Central memory CD8-positive, alpha-beta T cell (primary cell): Measurements from ENCODE around the gene LPAR5.
A peak's percentile ranks its signal among the peaks of the same experiment; 100 is the strongest.
"Not testable (repeated sequence)": the region's sequence is repeated elsewhere in the genome, so short reads cannot be mapped to it uniquely, and the experiment has no call there.

Source experiments
- ATAC-seq: fragments of 150-1000 bp; cut with Tn5 transposase; replicated peaks from 2 replicates; pipeline ENCODE4 v1.10.0; 2022; ENCODE audit warnings: mild to moderate bottlenecking, moderate FRiP score, moderate number of reproducible peaks; ENCODE audit not compliant: poor library complexity, severe bottlenecking; ENCODE audit errors: extremely low read depth
- DNase-seq, 2 donors: peaks; one replicate each; pipeline ENCODE4 v3.0.0; 2021; ENCODE audit warnings: low spot score in 2 of 2
- H3K27ac Mint-ChIP-seq: one replicate; pipeline ENCODE4 v1.8.0; 2022; ENCODE audit warnings: low read depth, mild to moderate bottlenecking, moderate library complexity, mixed read lengths
- H3K27me3 Mint-ChIP-seq: one replicate; pipeline ENCODE4 v1.8.0; 2022; ENCODE audit warnings: mixed read lengths
- H3K36me3 Mint-ChIP-seq: one replicate; pipeline ENCODE4 v1.8.0; 2022; ENCODE audit warnings: mild to moderate bottlenecking, moderate library complexity, mixed read lengths; ENCODE audit not compliant: insufficient read depth
- H3K4me1 Mint-ChIP-seq: one replicate; pipeline ENCODE4 v1.8.0; 2022; ENCODE audit warnings: mixed read lengths
- H3K4me3 Mint-ChIP-seq: one replicate; pipeline ENCODE4 v1.8.0; 2022; ENCODE audit warnings: mild to moderate bottlenecking, moderate library complexity, mixed read lengths
- H3K9me3 Mint-ChIP-seq: one replicate; pipeline ENCODE4 v1.8.0; 2022; ENCODE audit warnings: mixed read lengths

Gene LPAR5

GRCh38 chr12:6586569-6586968 is 49.2 kb downstream of the LPAR5 start:
- DNase-seq, H3K4me3 Mint-ChIP-seq, H3K27me3 Mint-ChIP-seq, ATAC-seq, H3K4me1 Mint-ChIP-seq, H3K9me3 Mint-ChIP-seq, H3K27ac Mint-ChIP-seq: not testable (repeated sequence)
- H3K36me3 Mint-ChIP-seq: peaks cover 87% of the 10 kb centered on the region

GRCh38 chr12:6584293-6584692 is 51.5 kb downstream of the LPAR5 start:
- DNase-seq: no peak
- Mint-ChIP-seq H3K27ac (no peak overlapping the region), H3K36me3 (peaks cover 87% of the 10 kb centered on the region), H3K4me1 (no peaks in the 10 kb centered on the region), H3K27me3 (no peaks in the 10 kb centered on the region), H3K9me3 (no peaks in the 10 kb centered on the region), H3K4me3 (no peak overlapping the region)
- ATAC-seq: no peak

- Mint-ChIP-seq H3K27ac (peak overlapping the region; percentile 36), H3K4me1 (no peaks in the 10 kb centered on the region), H3K9me3 (no peaks in the 10 kb centered on the region), H3K27me3 (no peaks in the 10 kb centered on the region), H3K4me3 (no peak overlapping the region), H3K36me3 (peaks cover 87% of the 10 kb centered on the region)
- DNase-seq (no peak), ATAC-seq (no peak)
Measured at GRCh38 chr12:6582959-6583358, 52.8 kb downstream of the LPAR5 start.

- Mint-ChIP-seq H3K4me3 (no peak overlapping the region), H3K36me3 (peaks cover 87% of the 10 kb centered on the region), H3K27me3 (no peaks in the 10 kb centered on the region), H3K27ac (no peak overlapping the region), H3K4me1 (no peaks in the 10 kb centered on the region), H3K9me3 (no peaks in the 10 kb centered on the region)
- DNase-seq: no peak
- no peak for ATAC-seq
Measured at GRCh38 chr12:6582196-6582595, 53.6 kb downstream of the LPAR5 start.

- no peaks in the 10 kb centered on the region for H3K9me3 Mint-ChIP-seq
- H3K4me1 Mint-ChIP-seq: peaks cover 13% of the 10 kb centered on the region
- ATAC-seq: no peak
- peaks cover 89% of the 10 kb centered on the region for H3K36me3 Mint-ChIP-seq
- H3K4me3 Mint-ChIP-seq: peak overlapping the region; percentile 11
- DNase-seq: no peak
- peak overlapping the region; percentile 4 for H3K27ac Mint-ChIP-seq
- no peaks in the 10 kb centered on the region for H3K27me3 Mint-ChIP-seq
Measured at GRCh38 chr12:6575648-6576047, 60.1 kb downstream of the LPAR5 start.

GRCh38 chr12:6574576-6575295 is 61.0 kb downstream of the LPAR5 start:
- no peak for DNase-seq
- no peak overlapping the region for H3K4me3 Mint-ChIP-seq
- H3K27ac Mint-ChIP-seq: peak overlapping the region; percentile 29
- H3K4me1 Mint-ChIP-seq: peaks cover 19% of the 10 kb centered on the region
- H3K36me3 Mint-ChIP-seq: peaks cover 87% of the 10 kb centered on the region
- no peaks in the 10 kb centered on the region for H3K9me3 Mint-ChIP-seq
- no peak for ATAC-seq
- no peaks in the 10 kb centered on the region for H3K27me3 Mint-ChIP-seq

GRCh38 chr12:6573001-6573400 is 62.8 kb downstream of the LPAR5 start:
- DNase-seq: no peak
- no peak overlapping the region for H3K4me3 Mint-ChIP-seq
- H3K27ac Mint-ChIP-seq: no peak overlapping the region
- ATAC-seq: no peak
- H3K4me1 Mint-ChIP-seq: peaks cover 23% of the 10 kb centered on the region
- no peaks in the 10 kb centered on the region for H3K9me3 Mint-ChIP-seq
- no peaks in the 10 kb centered on the region for H3K27me3 Mint-ChIP-seq
- peaks cover 77% of the 10 kb centered on the region for H3K36me3 Mint-ChIP-seq

GRCh38 chr12:6570264-6570887 is 65.4 kb downstream of the LPAR5 start:
- Mint-ChIP-seq H3K27me3 (no peaks in the 10 kb centered on the region), H3K4me1 (peaks cover 37% of the 10 kb centered on the region), H3K27ac (peak overlapping the region; percentile 64), H3K4me3 (peak overlapping the region; percentile 99), H3K9me3 (no peaks in the 10 kb centered on the region), H3K36me3 (peaks cover 68% of the 10 kb centered on the region)
- DNase-seq (no peak), ATAC-seq (no peak)

- ATAC-seq: no peak
- peaks cover 37% of the 10 kb centered on the region for H3K4me1 Mint-ChIP-seq
- H3K4me3 Mint-ChIP-seq: peak overlapping the region; percentile 99
- H3K27ac Mint-ChIP-seq: peak overlapping the region; percentile 64
- peaks cover 65% of the 10 kb centered on the region for H3K36me3 Mint-ChIP-seq
- H3K27me3 Mint-ChIP-seq: no peaks in the 10 kb centered on the region
- no peaks in the 10 kb centered on the region for H3K9me3 Mint-ChIP-seq
- no peak for DNase-seq
Measured at GRCh38 chr12:6569786-6570185, 66.0 kb downstream of the LPAR5 start.

GRCh38 chr12:6569312-6569711 is 66.4 kb downstream of the LPAR5 start:
- H3K27me3 Mint-ChIP-seq: no peaks in the 10 kb centered on the region
- peak overlapping the region; percentile 64 for H3K27ac Mint-ChIP-seq
- H3K9me3 Mint-ChIP-seq: no peaks in the 10 kb centered on the region
- H3K4me3 Mint-ChIP-seq: peak overlapping the region; percentile 99
- ATAC-seq: no peak
- H3K4me1 Mint-ChIP-seq: peaks cover 37% of the 10 kb centered on the region
- H3K36me3 Mint-ChIP-seq: peaks cover 65% of the 10 kb centered on the region
- DNase-seq: no peak
